Measurements from ENCODE around the gene PLXNA1. TPM values are rescaled to one million over a fixed set of nuclear protein-coding genes. Genes with fewer than 3 reads are reported as not detected.
A peak's percentile ranks its signal among the peaks of the same experiment; 100 is the strongest.

The PLXNA1 gene
- total RNA-seq, 1 experiment from 2014 or later, result 80.6 TPM

GRCh38 chr3:126937973-126938372 lies 44.9 kb upstream of the PLXNA1 start:
- H3K4me1 ChIP-seq (ENCODE audit: control insufficient read depth, insufficient read depth, low read length), result peaks cover 13% of the 10 kb centered on the region
- H3K9me3 ChIP-seq (ENCODE audit: control insufficient read depth, insufficient read depth, low read depth, low read length), result no peaks in the 10 kb centered on the region
- intact Hi-C loops (cut with micrococcal nuclease; ENCODE audit: unreplicated experiment), result no loop called here
- DNase-seq (ENCODE audit: low read depth, low spot score), result no peak
- TF ChIP-seq SIN3A (IDR thresholded peaks at IDR 0.05; ENCODE audit: borderline replicate concordance, insufficient read depth, low read depth, low read length), result no peak
- no peak for TF ChIP-seq POLR2AphosphoS5 (IDR thresholded peaks at IDR 0.05; ENCODE audit: low read depth, low read length)
- TF ChIP-seq REST (IDR thresholded peaks at IDR 0.05; ENCODE audit: insufficient read depth in 1 of 2, low read depth in 2 of 2, low read length in 1 of 2), result no peak
- TF ChIP-seq TCF7L2 (IDR thresholded peaks at IDR 0.05; ENCODE audit: low read depth, low read length), result no peak
- no peak for TF ChIP-seq CTCF (IDR thresholded peaks at IDR 0.05)
- no TSS peak for BruUV-seq (replicated peaks)
- H3K36me3 ChIP-seq (ENCODE audit: control insufficient read depth, insufficient read depth, low read length), result no peaks in the 10 kb centered on the region
- no peaks in the 10 kb centered on the region for H3K27me3 ChIP-seq (ENCODE audit: control insufficient read depth, insufficient read depth, low read length)
- in situ Hi-C loops (cut with HindIII; ENCODE audit: low pct_unique_long_range_greater_than_20kb, low sequenced_read_pairs), result no loop called here
- POLR2A ChIA-PET, result no interaction called here
- ATAC-seq, result peak; percentile 26; the same call in 1 of the 2 replicates
- H3K27ac ChIP-seq (ENCODE audit: low read length), result peak overlapping the region; percentile 8; the same call in 1 of the 2 replicates
- H3K4me3 ChIP-seq (ENCODE audit: low read depth in 2 of 2, low read length in 2 of 2), result no peak overlapping the region
- CTCF ChIA-PET, result no interaction called here

GRCh38 chr3:126938520-126939337 lies 44.2 kb upstream of the PLXNA1 start:
- intact Hi-C loops (cut with micrococcal nuclease; ENCODE audit: unreplicated experiment) (no loop called here), in situ Hi-C loops (cut with HindIII; ENCODE audit: low pct_unique_long_range_greater_than_20kb, low sequenced_read_pairs) (no loop called here)
- no peak for DNase-seq (ENCODE audit: low read depth, low spot score)
- Histone ChIP-seq H3K27ac (ENCODE audit: low read length) (peak overlapping the region; percentile 3; the same call in 1 of the 2 replicates), H3K27me3 (ENCODE audit: control insufficient read depth, insufficient read depth, low read length) (no peaks in the 10 kb centered on the region), H3K36me3 (ENCODE audit: control insufficient read depth, insufficient read depth, low read length) (no peaks in the 10 kb centered on the region), H3K4me1 (ENCODE audit: control insufficient read depth, insufficient read depth, low read length) (peaks cover 13% of the 10 kb centered on the region), H3K4me3 (ENCODE audit: low read depth in 2 of 2, low read length in 2 of 2) (no peak overlapping the region), H3K9me3 (ENCODE audit: control insufficient read depth, insufficient read depth, low read depth, low read length) (no peaks in the 10 kb centered on the region)
- CTCF ChIA-PET, result no interaction called here
- BruUV-seq (replicated peaks), result no TSS peak
- TF ChIP-seq TCF7L2 (IDR thresholded peaks at IDR 0.05; ENCODE audit: low read depth, low read length) (no peak), SIN3A (IDR thresholded peaks at IDR 0.05; ENCODE audit: borderline replicate concordance, insufficient read depth, low read depth, low read length) (no peak), REST (IDR thresholded peaks at IDR 0.05; ENCODE audit: insufficient read depth in 1 of 2, low read depth in 2 of 2, low read length in 1 of 2) (no peak), POLR2AphosphoS5 (IDR thresholded peaks at IDR 0.05; ENCODE audit: low read depth, low read length) (no peak), CTCF (IDR thresholded peaks at IDR 0.05) (no peak)
- ATAC-seq, result 0 out of 2 replicates have a peak, but pooled peaks have one; percentile 32
- POLR2A ChIA-PET, result no interaction called here

Data from Panc1 (cell line).